CD4-positive, alpha-beta T cell treated with Interleukin-6 at 100 ng/mL for 8 hours (primary cell): Measurements from ENCODE around the gene HYPK.
A peak's percentile ranks its signal among the peaks of the same experiment; 100 is the strongest.

ENCODE experiments used
- DNase-seq: peaks from one replicate; pipeline ENCODE4 v3.0.0-alpha.2; 2020; ENCODE audit warnings: mixed read lengths, low spot score

The HYPK gene, protein sequence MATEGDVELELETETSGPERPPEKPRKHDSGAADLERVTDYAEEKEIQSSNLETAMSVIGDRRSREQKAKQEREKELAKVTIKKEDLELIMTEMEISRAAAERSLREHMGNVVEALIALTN

DNA sequence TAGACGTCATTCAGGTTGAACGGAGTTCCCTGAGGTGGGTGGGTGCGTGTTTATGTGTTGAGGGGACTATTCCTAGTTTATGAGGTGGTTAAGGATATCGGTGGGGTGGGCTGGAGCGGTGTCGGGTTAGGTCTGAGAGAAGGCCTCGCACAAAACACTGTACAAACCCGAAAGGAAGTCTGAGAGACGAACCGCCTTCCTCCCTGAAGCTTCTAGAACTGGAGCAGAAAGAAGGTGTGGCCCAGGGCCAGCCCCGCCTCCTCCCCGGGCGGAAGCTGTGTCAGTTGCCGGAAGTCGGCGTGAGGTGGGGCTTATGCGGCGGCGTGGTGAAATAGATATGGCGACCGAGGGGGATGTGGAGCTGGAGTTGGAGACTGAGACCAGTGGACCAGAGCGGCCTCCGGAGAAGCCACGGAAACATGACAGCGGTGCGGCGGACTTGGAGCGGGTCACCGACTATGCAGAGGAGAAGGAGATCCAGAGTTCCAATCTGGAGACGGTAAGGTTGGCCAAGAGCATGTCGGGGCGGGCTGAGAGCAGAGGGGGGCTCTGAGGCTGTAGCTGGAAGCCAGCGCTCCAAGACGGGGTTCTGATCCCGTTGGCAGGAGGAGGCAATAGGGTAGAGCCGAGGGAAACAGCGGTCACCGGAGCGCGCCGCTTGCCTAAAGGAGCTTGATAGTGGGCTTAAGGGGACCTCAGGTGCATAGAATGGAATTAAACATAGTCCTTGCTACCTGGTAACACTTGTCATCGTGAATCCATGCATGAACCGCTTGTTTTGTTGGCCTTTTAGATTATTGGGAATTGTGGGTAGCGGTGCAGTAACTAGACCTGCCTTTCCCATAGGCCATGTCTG lies at the start of gene HYPK:
Gene HYPK, plus strand, starts transcription at position 314 of the 856 bp plus-strand sequence. Its CDS starts 24 bp downstream, at position 338.
- peak; percentile 92 for DNase-seq

DNA sequence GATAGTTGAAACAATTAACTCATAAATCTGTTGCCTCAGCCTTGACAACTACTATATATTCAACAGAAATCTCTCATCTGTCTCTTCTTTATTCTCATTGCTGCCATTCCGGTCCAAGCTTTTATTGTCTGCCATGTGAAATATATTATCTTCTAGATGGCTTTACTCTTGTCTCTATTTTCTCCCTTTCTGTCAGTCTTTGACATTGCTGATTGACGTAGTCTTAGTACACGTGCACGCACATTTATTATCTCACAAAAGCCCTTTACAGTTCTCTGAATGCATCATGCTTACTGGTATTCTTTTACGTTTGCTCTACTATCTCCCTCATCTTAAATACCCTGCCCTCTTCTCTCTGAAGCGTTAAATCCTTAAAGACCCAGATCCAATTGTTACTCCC lies 48.5 kb upstream of the HYPK start:
- DNase-seq: no peak

DNA sequence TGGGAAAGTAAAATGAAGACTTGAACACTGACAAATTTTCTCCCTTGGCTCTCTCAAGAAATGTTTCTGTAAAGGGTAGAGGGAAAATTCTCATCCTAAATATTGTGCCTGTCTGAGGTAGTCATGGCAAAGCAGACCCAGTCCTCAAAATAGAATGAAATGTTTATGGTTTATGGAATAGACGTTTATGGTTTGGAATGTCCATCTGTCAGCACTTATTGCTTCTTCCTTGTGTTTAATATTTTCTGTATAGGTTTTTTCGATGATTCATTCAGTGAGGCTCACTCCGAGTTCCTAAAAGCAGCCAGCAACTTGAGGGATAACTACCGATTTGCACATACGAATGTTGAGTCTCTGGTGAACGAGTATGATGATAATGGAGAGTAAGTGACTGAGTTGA lies 37.6 kb upstream of the HYPK start:
- no peak for DNase-seq

DNA sequence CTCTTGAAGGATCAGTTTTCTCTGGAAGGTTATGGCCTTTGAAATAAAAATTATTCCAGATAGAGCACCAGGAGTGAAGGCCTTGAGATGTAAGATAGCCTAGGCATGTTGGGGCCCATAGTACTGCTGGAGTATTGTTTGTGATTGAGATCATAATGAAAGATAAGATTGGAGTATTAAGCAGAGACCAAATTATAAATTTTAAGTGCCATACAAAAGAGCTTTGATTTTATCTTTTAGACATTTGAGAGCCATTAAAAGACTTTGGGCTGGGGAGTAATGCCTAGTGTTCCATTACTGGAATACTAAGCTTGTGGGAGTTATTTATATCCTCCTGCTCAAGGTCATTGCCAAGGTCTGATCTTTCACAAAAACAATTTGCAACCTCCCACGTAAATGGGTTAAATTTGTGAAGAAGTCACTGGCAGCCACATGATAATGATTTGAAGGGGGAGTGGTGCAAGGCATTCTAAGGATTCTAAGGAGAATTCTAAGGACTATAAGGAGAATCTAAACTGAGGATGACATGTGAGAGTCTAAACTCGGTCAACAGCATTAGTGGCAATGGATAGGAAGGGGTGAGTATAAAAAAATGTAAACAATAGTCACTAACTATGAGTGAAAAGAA lies 36.5 kb upstream of the HYPK start:
- DNase-seq: no peak

DNA sequence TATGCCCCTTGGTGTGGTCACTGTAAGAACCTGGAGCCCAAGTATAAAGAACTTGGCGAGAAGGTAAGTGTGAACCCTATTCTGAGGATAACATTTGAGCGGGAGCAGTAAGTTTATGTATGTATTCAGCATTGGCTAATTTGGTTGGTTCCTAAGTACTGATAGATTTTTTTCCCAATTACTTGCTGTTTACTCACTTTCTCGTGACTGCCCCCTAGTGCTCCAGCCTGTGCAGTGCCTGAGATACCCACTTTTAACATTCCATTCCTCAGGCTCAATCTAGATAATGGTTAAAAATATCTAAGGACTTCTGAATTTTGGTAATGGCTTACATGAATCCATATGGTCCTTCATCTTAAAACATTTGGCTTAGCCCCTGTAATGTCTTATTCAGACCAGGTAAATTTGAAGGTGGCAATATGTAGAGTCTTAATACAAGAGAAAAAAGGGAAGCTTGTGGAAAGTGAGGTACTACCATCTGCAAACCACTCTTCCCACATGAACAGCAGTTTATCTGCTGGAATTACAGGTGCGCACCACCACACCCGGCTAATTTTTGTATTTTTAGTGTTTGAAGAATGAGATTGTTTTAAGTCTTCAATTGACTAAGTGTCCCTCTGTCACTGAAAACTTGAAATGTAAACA lies 30.7 kb upstream of the HYPK start:
- peak; percentile 53 for DNase-seq

DNA sequence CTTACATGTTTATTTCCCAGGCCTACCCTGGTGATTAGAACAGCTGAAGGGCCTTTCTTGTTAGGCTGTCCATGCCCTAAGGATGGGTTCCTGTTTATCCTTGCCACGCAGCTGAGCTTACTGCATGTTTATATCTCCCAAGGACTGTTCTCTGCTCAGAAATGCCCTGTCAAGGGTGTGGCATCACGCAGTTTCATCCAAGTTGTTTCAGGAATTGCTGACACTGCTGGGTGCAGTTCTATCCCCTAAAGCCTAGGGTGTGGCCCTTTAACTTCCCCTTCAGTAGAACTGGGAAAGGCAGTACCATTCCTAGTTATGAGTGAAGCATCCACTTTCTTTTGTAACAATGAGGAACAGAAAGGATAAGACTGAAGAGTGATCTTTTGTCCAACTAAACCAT lies 28.6 kb upstream of the HYPK start:
- no peak for DNase-seq

DNA sequence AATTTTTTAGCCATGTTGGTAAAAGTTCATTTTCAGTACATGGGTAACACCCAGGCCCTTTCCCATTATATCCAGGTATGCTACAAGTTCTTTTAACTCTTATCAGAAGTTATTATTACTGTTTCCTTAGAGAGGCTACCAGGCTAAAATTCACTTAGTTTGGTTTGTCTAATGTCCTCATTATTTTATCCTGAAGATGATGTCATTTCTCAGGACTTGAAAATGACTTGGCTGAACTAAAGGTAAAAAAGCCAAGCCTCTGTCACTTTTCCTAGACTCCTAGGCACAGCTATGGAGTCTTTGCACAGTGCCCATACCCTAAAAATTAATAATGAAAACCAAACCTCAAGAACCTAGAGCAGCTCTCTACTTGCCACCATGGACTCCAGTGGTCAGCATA lies 27.8 kb upstream of the HYPK start:
- no peak for DNase-seq

DNA sequence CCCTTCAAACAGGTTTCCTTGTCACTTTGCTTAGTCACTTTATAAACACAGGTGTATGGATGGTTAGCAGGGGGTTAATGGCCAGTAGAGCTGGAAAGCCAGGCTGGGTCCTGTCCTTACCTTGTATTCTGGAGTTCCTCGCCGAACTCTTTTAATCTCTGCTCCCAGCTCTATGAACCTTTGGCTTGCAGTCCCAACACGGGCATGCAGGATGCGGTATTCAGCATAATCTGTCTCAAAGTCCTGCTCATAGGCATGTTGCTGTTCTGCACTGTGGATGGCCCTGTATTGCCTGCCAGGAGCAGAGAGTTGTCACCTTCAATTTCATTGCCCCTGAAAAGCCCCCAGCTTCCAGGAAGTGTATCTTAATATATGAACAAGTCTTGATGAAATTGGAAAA lies 26.3 kb upstream of the HYPK start:
- DNase-seq: no peak

DNA sequence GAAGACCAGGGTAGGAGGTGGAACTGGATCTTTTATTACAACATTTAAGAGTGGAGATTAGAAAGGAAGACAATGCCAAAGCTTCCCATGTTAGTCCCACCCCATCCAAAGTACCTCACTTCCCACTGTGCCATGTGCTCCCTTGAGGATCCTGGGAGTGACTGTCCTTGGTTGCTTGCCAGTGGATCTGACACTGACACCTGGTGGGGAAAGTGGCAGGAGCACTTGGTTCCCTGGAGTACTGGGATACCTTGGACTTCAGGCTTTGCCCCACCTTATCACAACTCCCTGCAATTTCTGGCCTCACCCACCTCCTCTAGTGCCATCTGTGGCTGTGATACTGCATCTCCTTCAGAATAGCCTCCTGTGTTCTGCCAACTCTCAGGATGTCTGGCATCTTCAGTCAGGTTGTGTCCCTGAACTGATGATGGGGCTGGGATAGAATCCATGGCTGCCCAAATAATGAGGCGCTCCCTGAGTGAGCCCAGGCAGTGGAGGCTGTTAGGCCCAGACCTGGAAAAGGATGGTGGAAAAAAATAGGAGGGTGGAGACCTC lies 24.9 kb upstream of the HYPK start:
- DNase-seq: no peak

DNA sequence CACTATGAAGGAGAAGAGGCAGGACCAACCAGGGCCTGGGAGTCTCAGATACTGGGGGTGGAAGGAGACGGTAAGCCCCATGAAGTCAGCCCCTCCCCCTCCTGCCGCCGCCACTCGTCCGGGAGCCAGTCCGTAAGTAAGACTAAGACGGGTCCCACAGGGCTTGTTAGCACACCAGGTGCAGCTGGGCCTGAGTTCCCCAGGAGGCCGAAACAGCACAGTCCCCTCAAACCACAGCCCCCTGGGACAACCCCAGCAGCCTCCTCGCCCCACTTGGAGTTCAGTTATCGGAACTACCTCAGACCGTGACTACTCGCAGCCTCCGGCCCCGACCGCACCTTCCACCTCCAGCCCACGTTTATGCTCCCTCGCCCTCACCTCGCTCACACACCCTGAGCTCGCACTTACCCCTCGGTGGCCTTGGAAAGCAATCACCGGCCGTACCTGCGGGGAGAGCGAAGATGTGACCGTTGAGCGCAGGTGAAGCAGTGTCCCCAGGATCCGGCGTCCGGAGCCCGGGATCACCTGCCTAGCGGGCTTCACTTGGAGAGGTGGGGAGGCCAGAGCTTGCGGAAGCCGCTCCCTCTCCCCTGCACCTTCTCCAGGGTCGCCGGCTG lies 24.2 kb upstream of the HYPK start:
- DNase-seq: no peak

DNA sequence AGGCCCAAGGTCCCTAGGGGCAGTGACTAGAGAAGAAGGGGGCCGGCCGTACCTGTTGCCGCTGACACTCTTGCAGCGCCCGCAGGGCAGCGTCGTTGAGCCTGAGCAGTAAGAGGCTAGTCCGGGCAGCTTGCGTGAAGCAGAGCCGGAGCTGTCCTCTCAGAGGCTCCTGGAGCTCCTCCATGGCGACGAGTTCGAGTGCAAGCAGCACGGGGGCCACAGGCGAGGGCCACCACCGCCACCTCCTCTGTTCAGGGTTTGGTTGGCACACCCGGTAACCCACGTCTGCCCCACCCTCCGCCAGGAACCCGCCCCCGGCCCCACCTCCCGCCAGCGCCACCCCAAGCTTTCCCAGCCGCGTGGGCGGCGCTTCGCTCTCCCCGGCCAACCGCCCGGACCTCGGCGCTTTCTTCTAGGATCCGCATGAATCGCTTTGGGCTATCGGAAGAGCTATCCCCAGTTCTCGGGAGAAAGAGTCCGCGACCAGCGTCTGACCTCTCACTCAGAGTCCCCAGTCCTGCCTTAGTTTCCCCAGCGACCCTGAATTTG lies 23.6 kb upstream of the HYPK start, which contains the start of gene ELL3:
Gene ELL3, minus strand, starts transcription at position 249 of the 549 bp plus-strand sequence. Its CDS starts 65 bp downstream, at position 184.
- DNase-seq: peak; percentile 81

DNA sequence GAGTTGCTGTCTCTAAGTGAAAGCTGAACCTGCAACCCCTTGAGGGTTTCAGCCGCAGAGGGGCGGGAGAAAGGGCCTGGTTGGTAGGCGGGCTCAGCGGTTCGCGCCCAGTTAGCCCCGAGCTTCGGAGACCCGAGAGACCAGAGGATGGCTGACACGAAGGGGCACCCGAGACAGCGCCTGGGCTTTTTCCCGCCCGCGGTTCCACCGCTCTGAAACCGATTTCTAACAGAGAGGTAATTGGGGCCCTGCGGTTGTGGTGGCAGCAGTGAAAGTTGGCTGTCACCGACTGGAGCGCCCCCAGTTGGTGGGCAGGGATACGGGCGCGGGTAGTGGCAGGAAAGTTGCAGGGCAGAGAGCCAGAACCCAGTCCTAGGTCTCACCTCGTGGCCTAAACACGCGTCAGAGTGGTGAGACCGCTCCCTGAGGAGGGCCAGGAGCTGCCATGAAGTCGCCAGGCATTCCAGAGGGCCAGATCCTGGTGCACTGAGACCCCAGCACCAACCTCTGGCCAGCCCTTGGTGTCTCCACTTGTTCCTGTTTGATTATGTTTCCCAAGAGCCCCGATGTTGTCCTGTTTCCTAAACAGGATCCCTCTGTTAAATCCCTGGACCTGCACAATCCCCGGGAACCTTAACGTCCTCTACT lies 23.0 kb upstream of the HYPK start:
- peak; percentile 73 for DNase-seq

DNA sequence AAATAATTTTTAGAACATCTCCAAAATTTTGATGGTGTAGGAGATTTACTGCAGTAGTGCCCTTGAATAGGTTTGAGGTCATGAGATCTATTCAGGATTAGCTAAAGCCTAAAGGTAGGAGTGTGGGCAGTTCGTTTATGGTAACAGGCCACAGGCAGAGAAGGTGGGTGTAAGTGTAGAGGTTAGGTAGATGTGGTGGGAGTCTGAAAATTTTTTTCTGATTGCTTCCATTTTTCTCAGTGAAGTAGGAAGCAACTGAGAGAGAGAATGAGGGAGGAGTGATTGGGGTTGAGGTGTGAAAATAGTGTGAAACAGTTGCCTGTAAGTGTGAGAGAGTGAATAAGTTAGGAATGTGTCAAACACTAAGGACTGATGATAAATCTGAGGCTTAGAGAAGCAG lies 21.4 kb upstream of the HYPK start:
- no peak for DNase-seq

DNA sequence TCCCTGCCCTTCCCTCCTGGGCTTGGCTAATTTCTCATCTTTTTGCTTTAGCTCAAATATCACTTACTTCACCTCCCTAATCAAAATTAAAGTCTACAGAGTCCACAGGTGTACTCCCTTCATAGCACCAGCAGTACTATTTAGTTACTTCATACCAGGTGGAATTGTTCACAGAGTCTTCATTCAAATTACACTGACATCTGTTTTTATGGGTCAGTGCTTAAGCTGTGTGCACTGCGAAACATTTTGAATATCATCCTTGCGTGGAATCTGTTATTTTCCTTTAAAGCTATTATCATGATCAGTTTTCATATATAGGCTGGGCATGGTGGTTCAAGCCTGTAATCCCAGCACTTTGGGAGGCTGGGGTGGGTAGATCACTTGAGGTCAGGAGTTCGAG lies 11.0 kb upstream of the HYPK start:
- DNase-seq: no peak

DNA sequence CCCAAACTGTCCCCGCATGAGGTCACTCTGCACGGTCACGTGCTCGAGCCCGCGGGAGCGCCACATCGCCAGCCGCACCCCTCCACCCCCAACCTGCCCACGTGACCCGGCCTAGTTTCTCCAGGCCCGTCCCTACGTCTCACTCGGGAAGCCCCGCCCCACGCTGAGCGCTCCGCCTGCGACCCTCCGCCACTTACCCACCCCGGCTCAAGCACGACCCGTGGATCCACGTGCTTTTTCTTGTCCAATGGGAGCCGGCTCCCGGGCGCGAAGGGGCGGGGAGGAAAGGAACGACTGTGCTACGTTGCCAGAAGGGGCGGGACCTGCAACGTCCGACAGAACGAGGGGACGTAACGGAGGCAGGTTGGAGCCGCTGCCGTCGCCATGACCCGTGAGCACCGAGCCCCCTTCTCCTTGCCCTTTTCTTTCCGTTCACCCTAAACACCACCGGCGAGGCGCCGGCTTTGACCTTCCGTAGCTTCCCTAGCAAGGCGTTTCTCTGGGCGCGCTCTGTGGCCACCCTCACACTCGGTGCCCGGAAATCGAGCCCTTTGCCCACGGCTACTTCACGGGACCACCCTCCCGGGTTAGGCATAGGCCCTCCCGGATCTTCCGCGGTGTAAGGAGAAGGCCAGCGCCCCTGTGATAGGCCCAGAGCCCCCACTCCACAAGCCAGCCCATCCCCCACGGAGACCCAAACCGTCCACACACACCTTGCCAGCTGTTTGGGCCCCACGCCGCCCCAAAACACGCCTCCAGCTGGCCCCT lies 8.2 kb upstream of the HYPK start, which contains the start of gene SERF2:
Gene SERF2, plus strand, starts transcription at position 328 of the 768 bp plus-strand sequence. Its CDS starts 57 bp downstream, at position 385.
- DNase-seq: peak; percentile 100

DNA sequence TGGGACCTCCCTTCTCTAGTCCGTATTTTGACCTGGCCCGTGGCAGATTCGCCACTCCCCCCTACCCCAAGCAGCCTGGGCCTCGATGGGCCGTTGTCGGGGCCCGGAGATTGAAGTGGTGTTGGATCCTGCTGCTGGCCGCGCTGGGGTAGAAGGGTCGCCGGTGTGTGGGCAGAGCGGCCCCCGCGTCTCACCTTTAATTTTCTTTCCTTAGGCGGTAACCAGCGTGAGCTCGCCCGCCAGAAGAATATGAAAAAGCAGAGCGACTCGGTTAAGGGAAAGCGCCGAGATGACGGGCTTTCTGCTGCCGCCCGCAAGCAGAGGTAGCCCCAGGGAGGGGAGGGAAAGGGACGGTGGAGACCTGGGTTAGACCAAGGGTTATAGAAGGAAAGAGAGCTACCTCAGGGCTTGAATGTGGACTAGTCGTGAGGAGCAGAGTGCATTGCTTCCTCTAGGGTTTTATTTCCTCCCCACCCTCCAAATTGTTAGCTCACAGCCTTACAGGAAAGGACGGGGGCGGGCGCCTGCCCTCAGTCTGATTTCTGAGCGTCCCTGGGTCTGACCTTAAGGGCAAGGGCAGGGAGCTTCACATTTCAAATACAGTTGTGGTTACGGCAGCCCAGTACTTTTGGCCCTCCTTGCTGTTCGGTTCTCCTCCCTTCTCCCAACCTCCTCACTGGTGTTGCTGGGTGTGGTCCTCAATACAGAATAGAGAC lies 7.5 kb upstream of the HYPK start:
- peak; percentile 25 for DNase-seq

DNA sequence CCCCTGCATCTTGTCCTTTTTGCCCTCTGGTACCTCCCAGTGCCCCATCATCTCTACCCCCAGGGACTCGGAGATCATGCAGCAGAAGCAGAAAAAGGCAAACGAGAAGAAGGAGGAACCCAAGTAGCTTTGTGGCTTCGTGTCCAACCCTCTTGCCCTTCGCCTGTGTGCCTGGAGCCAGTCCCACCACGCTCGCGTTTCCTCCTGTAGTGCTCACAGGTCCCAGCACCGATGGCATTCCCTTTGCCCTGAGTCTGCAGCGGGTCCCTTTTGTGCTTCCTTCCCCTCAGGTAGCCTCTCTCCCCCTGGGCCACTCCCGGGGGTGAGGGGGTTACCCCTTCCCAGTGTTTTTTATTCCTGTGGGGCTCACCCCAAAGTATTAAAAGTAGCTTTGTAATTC lies 6.8 kb upstream of the HYPK start:
- DNase-seq: no peak

DNA sequence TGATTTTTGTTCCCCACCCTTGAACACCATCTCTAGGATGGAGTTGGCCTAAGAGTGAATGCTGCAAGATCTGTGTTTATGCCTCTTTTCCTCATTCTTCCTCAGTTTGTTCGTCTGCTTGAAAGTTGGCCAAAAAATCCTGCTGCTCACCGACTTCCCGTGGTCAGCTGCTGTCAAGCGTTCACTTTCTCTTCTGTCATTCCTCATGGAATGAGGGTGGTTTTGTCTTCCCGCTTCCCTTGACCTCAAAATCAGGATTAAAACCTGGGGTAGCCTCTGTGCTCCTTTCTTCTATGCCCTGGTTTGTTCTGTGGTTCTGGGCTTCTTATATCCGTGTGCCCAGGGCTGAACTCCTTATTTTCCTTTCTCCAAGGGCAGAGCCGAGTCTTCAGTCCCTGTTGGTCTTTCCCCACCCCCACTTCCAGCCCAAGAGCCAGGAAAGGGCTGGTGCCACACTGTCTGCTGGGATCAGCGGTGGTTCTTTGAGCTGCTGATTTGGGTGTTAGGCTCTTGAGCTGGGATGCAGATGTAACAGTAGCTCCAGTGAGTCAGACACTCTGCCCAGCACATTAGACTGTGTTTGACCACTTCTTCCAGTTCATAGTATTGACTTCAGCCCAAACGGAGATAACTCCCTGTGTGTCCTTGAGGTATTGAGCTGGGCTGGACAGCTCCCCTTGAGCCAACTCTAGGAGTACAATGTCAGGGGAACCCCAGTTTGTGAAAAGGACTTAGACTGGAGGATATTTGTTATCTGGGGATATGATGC lies 5.9 kb upstream of the HYPK start:
- no peak for DNase-seq

DNA sequence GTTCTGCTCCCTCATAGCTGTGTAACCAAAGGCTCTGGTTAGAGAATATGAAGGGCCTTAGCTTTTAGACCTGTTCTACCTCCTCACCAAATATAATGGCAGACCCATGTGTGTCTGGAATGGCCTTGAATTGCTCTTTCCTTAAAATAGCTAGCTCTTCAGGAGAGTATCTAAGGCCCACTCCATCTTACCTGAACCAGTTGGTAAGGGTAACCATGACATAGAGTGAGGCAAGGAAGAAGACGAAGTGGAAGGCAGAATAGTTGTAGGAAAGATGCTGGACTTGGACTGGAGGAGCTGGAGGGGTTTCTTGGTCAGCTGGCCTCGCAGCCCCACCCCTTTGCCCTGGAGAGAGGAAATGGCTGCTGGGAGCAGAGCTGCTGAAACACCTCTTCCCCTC lies 5.2 kb upstream of the HYPK start:
- no peak for DNase-seq
